ENCODE data around the gene HNF4A. TPM values are rescaled to one million over a fixed set of nuclear protein-coding genes. Genes with fewer than 3 reads are reported as not detected.

Gene HNF4A
- polyA plus RNA-seq, 1 experiment: 0.04 TPM

GRCh38 chr20:44370639-44371218 is 15.2 kb downstream of the HNF4A start:
- POLR2A ChIA-PET: no interaction called here
- DNase-seq (ENCODE audit: low read depth): no peak
- no peak overlapping the region for H3K4me3 ChIP-seq (ENCODE audit: low read depth, low read length)
- TF ChIP-seq CTCF (IDR thresholded peaks at IDR 0.05; ENCODE audit: insufficient read depth, low read depth, low read length): no peak
- CTCF ChIA-PET: interaction anchor here (0.8 kb wide), 1 partner anchor 101 kb away, joined by 3 read pairs; no protein-coding TSS in a partner anchor
- no peaks in the 10 kb centered on the region for H3K36me3 ChIP-seq (ENCODE audit: control insufficient read depth, insufficient read depth, low read length)
- no peaks in the 10 kb centered on the region for H3K27me3 ChIP-seq (ENCODE audit: control insufficient read depth, insufficient read depth, low read length)

- DNase-seq (ENCODE audit: low read depth): no peak
- no peak overlapping the region for H3K4me3 ChIP-seq (ENCODE audit: low read depth, low read length)
- POLR2A ChIA-PET: no interaction called here
Observed at GRCh38 chr20:44382641-44383040, 27.1 kb downstream of the HNF4A start.

GRCh38 chr20:44384423-44385027 is 29.0 kb downstream of the HNF4A start:
- H3K27me3 ChIP-seq (ENCODE audit: control insufficient read depth, insufficient read depth, low read length): peaks cover 2% of the 10 kb centered on the region
- peak; percentile 92 for TF ChIP-seq CTCF (IDR thresholded peaks at IDR 0.05; ENCODE audit: insufficient read depth, low read depth, low read length)
- no peaks in the 10 kb centered on the region for H3K36me3 ChIP-seq (ENCODE audit: control insufficient read depth, insufficient read depth, low read length)
- ChIA-PET POLR2A (interaction anchor here (0.6 kb wide), 1 partner anchor 503 kb away, joined by 3 read pairs; no protein-coding TSS in a partner anchor), CTCF (interaction anchor here (0.5 to 7.0 kb wide), 27 partner anchors 11 to 1817 kb away, joined by 3 to 68 read pairs (median 5); no protein-coding TSS in a partner anchor)
- DNase-seq (ENCODE audit: low read depth): no peak
- H3K4me3 ChIP-seq (ENCODE audit: low read depth, low read length): no peak overlapping the region

More at GRCh38 chr20:44382641-44383040, 27.1 kb downstream of the HNF4A start:
- peaks cover 2% of the 10 kb centered on the region for H3K27me3 ChIP-seq (ENCODE audit: control insufficient read depth, insufficient read depth, low read length)
- H3K36me3 ChIP-seq (ENCODE audit: control insufficient read depth, insufficient read depth, low read length): no peaks in the 10 kb centered on the region
- CTCF ChIA-PET: interaction anchor here (0.6 to 7.0 kb wide), 7 partner anchors 10 to 697 kb away, joined by 3 to 68 read pairs (median 5); no protein-coding TSS in a partner anchor
- TF ChIP-seq CTCF (IDR thresholded peaks at IDR 0.05; ENCODE audit: insufficient read depth, low read depth, low read length): no peak

GRCh38 chr20:44388466-44389023 is 33.0 kb downstream of the HNF4A start:
- ChIA-PET POLR2A (no interaction called here), CTCF (interaction anchor here (0.6 to 4.0 kb wide), 15 partner anchors 10 to 294 kb away, joined by 3 to 37 read pairs (median 4); partner anchors contain the start of gene FITM2)
- TF ChIP-seq CTCF (IDR thresholded peaks at IDR 0.05; ENCODE audit: insufficient read depth, low read depth, low read length): peak; percentile 87
- Histone ChIP-seq H3K36me3 (ENCODE audit: control insufficient read depth, insufficient read depth, low read length) (no peaks in the 10 kb centered on the region), H3K4me3 (ENCODE audit: low read depth, low read length) (no peak overlapping the region), H3K27me3 (ENCODE audit: control insufficient read depth, insufficient read depth, low read length) (peaks cover 5% of the 10 kb centered on the region)
- DNase-seq (ENCODE audit: low read depth): no peak

GRCh38 chr20:44389871-44390270 is 34.4 kb downstream of the HNF4A start:
- no peaks in the 10 kb centered on the region for H3K36me3 ChIP-seq (ENCODE audit: control insufficient read depth, insufficient read depth, low read length)
- no peak for DNase-seq (ENCODE audit: low read depth)
- TF ChIP-seq CTCF (IDR thresholded peaks at IDR 0.05; ENCODE audit: insufficient read depth, low read depth, low read length): no peak
- H3K27me3 ChIP-seq (ENCODE audit: control insufficient read depth, insufficient read depth, low read length): peaks cover 5% of the 10 kb centered on the region
- POLR2A ChIA-PET: no interaction called here
- H3K4me3 ChIP-seq (ENCODE audit: low read depth, low read length): no peak overlapping the region
- CTCF ChIA-PET: interaction anchor here (0.7 to 4.0 kb wide), 8 partner anchors 9 to 343 kb away, joined by 3 to 37 read pairs (median 4); partner anchors contain the start of gene TTPAL
